ENCODE data around the gene PTPRM.

The PTPRM gene

GRCh38 chr18:8286303-8286702 lies 719.2 kb downstream of the PTPRM start:
- no peak for DNase-seq (ENCODE audit: low read depth)

- DNase-seq (ENCODE audit: low read depth): no peak
Measured at GRCh38 chr18:8287196-8287885, 720.2 kb downstream of the PTPRM start.

DNA sequence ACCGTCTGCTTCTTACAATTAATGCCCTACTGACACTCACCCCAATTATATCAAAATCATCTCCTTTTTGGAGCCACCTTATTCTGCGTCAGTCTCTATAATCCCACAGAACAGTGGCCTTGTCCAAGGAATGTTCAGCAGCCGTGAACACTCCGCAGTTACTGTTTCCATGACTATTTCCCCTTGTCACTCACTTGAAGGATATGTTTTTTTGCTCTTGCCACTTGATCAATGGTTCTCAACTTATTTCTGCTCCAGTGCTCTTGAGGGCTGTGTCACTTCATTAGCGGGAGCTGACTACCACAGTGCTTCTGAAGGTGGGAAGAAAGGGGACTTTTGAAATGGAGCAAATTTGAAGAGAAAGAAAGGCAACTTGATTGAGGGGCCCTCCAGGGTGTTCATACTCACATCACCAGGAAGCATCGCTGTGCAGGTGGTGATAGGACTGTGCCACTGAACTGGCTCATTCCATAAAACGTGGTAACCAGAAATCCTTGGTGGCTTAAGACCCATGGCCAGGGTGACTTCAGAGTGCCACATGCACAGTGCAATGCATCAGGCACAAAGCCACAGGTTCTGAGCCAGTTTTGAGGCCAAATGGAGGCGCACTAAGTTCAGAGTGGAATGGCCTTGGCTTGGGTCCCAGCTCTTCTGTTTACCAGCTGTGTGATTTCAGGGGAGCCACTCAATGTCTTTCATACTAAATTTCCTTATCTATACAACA lies 721.5 kb downstream of the PTPRM start:
- no peak for DNase-seq (ENCODE audit: low read depth)

GRCh38 chr18:8290435-8290834 lies 723.3 kb downstream of the PTPRM start:
- no peak for DNase-seq (ENCODE audit: low read depth)

DNA sequence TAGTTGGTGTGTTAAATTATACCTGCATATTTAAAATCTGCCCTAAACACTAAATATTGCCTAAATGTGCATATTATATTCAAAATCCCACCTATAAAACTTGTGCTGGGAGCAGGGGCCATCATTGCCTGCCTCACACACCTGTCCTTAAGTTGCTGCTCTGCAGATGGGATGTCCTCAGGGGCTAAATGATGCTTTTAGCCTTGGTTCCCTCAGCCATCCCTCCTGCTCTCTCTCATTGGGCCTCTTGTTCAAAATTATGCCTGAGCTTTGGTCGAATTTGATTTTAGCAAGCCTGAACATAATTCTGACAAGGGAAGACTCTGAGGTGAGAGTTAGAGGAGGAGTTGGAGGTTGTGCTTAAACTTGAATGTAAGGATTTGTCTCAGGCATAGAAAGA lies 723.8 kb downstream of the PTPRM start:
- no peak for DNase-seq (ENCODE audit: low read depth)

DNA sequence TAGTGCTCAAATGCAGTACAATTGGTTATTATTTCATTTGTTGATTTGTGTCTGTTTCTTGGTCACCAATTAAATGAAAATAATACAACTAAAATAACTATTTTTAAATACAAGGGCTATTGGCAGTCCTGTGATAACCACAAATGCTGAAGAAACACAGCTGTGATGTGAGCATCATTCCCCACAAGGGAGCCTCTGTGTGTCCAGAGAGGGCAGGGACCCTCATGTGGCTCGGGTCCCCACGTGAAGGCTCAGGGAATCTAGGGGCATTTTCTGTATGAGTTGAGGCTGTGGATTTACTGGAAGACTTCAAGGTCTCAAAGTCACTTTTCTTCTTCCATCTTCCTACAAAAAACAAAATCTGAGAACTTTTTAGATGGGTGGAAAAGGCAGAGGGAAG lies 726.1 kb downstream of the PTPRM start:
- DNase-seq (ENCODE audit: low read depth): no peak

DNA sequence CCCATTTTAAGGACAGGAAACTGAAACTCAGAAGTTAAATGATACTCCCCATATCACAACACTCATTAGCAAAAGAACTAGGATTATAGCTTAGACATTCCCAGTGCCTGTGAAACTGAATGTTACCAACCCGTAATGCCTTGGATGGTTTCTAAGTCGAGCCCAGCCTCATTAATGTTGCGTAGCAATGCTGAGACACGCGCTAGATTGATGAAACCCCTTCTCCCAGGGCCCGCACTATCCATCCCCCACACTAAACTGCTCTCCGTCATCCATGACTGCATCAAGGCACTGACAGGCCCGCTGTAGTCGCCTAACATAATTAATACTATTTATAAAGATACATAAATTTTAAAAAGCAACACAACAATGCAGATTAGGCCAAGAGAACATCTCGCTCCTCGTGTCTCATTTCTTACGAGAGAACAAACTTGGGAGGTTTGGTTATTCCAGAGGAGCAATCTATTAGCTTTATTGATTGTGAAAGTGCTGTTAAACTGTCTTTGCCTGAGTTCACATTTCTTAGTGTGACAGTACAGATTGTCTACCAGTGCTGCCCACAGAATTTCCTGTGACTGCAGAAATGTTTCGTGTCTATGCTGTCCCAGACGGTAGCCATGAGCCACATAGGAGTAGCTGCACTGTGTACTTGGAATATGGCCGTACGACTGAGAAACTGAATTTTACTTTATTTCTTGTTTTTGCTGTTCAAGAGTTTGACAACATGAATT lies 729.9 kb downstream of the PTPRM start:
- no peak for DNase-seq (ENCODE audit: low read depth)

DNA sequence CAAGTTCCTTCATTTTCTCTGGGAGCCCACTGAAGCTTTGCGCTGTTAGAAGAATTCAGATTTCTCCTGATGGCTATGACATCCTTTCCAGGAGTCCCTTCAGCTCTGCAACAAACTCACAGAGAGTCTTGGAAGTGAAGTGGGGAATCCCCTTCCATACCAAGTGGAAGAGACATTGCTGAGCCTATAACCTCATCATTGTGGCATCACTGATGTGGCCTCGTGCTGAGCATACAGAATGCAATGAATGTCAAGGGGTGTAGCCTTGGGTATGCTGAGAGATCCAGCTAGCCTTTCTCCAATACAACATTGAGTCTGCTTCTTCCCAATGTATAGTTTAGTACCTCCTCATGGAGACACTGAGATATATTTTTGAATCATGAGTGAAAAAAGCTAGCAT lies 731.1 kb downstream of the PTPRM start:
- DNase-seq (ENCODE audit: low read depth): peak; percentile 29

DNA sequence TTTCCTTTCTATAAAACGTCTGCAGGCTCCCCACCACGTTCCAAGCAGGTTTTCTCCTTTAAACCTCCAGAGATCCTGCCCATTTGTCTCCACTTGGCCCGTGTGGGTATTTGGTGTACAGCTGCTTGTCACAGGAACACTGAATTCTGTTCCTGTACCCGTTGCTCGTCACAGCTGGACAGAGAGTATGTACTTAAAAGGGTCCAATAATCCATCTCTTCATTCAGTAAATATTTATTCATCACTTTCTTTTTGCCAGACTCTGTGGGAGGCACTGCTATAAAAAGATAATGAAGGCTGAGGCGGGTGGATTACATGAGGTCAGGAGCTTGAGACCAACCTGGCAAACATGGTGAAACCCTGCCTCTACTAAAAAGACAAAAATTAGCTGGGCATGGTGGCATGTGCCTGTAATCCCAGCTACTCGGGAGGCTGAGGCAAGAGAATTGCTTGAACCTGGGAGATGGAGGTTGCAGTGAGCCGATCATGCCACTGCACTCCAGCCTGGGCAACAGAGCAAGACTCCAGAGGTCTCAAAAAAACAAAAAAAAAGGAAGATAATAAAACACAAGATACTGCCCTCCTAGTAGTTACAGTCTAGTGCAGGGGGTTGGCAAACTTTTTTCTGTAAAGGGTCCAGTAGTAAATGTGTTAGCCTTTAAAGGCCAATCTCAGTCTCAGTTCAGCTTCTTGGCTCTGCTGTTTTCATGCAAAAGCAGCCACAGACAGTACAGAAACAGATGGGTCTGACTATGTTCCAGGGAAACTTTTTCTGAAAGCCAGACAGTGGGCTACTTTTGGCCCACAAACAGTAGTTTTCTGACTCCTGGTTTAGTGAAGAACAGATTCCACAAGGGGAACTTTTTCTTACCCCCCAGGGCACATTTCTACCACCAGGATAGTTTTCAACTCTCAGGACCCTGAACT lies 732.2 kb downstream of the PTPRM start:
- no peak for DNase-seq (ENCODE audit: low read depth)

DNA sequence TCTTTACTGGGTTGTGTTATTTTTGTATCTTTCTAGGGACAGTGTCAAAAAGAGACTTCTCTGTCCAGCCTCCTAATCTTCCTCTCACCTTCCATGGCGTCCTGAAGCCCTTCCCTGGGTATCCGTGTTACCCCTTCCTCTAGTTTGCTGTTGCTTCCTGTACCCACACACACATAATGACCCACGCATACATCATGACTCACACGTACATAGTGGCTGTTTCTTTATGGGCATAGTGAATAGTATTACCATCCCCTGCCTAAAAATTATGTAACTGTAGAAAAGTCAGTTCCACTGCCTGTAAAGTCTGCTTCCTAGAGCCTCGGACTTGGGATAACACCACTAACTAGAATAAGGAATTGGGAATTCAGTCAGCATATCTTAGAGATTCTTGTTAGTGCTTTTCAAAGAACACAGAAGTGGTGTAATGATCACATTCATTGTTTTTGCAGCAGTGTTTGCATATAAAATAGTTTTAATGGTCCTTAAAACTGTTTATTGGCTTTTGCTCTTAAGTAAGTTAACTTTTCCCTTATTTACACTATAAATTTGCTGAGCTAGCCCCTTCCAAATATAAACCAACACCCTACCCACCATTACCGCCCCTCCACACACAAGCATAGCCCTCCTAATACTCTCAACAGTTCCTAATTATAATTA lies 733.8 kb downstream of the PTPRM start:
- peak; percentile 19 for DNase-seq (ENCODE audit: low read depth)

- DNase-seq (ENCODE audit: low read depth): no peak
Measured at GRCh38 chr18:8301427-8302172, 734.5 kb downstream of the PTPRM start.

DNA sequence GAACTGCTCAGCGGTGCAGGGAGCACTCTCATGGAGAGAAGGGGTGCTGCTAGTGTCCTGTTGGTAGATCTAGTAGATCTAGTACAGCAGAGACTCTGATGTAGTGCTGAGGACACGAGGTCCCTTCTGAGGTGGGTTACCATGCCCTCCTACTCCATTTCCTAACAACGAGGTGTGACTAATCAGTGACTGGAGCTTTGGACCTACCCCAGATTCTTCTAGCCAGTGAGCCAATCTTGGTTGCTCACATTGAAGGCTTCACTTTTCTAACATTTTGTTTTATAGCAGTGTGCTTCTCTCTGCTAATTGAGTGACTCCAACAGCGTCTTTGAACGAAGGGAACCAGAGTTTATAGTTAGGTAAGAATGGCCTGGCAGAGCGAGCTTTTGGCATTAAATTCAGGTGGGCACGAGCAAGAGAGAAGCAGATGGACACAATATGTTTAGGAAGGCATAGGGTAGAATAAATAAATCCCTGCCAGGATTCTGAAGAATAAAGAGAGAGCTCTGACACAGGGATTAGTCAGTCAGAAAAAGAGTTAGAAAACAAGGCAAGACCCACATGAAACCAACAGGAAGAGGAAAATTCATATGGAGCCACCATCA lies 736.1 kb downstream of the PTPRM start:
- no peak for DNase-seq (ENCODE audit: low read depth)

DNA sequence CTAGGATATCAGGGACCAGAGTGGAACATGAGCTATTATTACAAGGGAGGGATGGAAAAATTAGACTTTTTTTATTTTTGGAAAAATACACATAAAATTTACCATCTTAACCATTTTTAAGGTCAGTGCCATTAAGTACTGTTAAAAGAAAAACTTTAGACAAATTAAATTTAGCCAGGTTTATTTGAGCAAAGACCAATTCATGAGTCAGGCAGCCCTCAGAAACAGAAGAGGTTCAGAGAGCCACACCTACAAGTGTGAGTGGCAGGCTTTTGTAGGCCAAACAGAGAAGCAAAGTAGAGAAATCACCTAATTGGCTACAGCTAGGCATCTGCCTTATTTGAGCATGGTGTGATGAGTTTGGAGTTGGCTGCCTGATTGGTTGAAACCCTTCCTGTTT lies 740.8 kb downstream of the PTPRM start:
- no peak for DNase-seq (ENCODE audit: low read depth)

DNA sequence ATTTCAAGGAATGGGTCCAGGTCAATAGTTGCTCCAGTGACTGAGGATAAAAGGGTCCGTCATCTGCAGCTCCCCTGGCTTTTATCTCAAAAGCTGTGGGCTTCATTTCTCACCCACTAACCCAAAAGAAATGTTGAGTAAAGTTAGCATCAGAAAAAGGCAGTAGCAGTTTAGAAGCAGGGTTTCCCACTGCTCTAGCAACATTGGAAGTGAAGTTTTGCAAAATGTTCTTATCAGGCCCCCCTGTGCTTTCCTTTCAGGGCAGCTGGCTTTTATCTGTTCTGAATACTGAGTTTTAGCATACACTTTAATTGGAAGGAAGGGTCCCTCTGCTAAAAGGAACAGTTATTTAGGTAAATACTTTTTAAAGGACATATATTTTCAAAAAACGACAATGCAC lies 745.9 kb downstream of the PTPRM start:
- no peak for DNase-seq (ENCODE audit: low read depth)

- DNase-seq (ENCODE audit: low read depth): no peak
Measured at GRCh38 chr18:8314124-8314523, 747.0 kb downstream of the PTPRM start.

DNA sequence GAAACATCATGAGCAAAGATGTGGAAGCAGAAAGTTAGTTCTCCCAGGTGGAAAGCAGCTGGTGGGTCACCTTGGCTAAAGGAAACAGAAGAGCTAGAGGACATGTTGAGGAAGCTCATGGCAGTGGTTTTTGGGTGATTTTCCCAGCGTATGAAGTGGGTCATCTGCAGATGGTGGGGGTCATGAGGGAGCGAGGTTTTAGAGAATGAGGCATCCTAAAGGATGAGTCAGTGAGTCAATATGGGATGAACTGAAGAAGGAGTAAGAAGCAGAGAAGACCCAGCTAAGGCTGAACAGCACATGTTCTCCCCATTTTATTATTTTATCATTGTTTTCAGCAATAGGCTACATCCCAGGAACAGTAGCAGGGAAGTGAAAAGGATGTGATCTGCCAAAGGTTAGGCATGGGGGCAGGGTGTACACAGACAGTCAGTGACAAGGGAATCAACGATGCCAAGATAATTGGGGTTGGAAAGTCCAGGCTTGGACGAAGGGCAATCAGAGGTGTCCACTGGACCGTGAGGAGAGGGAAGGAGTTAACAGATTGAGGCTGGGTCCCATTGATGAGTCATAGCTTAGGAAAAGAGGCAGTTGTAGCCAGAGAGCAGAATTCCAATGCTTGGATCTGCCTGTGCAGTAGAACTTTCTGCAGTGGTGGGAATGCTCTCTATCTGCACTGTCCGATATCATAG lies 752.8 kb downstream of the PTPRM start:
- peak; percentile 47 for DNase-seq (ENCODE audit: low read depth)

- DNase-seq (ENCODE audit: low read depth): no peak
Measured at GRCh38 chr18:8322486-8322885, 755.4 kb downstream of the PTPRM start.

- DNase-seq (ENCODE audit: low read depth): no peak
Measured at GRCh38 chr18:8324343-8325065, 757.4 kb downstream of the PTPRM start.

GRCh38 chr18:8326763-8327394 lies 759.8 kb downstream of the PTPRM start:
- no peak for DNase-seq (ENCODE audit: low read depth)
